WTC11 (cell line): ENCODE data around the gene COA5. TPM values are rescaled to one million over a fixed set of nuclear protein-coding genes. Genes with fewer than 3 reads are reported as not detected.

Experiments used
- IRF2 ChIP-seq: sonication (generic); formaldehyde crosslinking; IDR thresholded peaks from 2 replicates; pipeline ENCODE4 v1.8.0; 2022; ENCODE audit warnings: low read depth, missing genetic modification reagents, borderline replicate concordance
- total RNA-seq: library from RNA; stranded (reverse); gene quantifications from 3 replicates; pipeline ENCODE4 v1.2.3, GENCODE V29; 2021
- TF ChIP-seq, protein P1 (sequence below): fragments of 200-600 bp; IDR thresholded peaks from 2 replicates; pipeline ENCODE4 v1.8.0; 2022; ENCODE audit warnings: antibody characterized with exemption

Gene COA5
- total RNA-seq, 1 experiment from 2014 or later = 29.3 TPM

DNA sequence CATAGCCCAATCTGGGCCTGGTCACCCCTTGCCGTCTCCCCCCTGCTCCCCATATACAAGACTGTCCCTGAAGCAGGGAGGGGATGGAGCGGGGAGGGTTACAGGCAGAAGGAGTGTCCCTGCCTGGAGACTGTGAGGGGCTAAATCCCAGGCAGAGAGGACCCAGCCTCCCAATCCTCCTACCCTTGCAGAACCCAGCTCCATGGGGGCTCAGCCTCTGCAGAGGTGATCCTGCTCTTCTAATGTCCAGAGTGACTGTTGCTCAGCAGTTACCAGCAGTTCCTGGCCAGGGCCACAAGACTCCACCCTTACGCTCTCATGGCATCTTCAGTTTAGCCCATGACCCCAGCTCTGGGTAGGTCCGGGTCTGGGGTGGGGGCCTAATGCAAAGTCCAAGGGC, 58.1 kb downstream of the COA5 start (continued):
- TF ChIP-seq, protein P1, sequence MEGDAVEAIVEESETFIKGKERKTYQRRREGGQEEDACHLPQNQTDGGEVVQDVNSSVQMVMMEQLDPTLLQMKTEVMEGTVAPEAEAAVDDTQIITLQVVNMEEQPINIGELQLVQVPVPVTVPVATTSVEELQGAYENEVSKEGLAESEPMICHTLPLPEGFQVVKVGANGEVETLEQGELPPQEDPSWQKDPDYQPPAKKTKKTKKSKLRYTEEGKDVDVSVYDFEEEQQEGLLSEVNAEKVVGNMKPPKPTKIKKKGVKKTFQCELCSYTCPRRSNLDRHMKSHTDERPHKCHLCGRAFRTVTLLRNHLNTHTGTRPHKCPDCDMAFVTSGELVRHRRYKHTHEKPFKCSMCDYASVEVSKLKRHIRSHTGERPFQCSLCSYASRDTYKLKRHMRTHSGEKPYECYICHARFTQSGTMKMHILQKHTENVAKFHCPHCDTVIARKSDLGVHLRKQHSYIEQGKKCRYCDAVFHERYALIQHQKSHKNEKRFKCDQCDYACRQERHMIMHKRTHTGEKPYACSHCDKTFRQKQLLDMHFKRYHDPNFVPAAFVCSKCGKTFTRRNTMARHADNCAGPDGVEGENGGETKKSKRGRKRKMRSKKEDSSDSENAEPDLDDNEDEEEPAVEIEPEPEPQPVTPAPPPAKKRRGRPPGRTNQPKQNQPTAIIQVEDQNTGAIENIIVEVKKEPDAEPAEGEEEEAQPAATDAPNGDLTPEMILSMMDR = no peak
- no peak for TF ChIP-seq IRF2 (CRISPR knock-in tag)
- TF ChIP-seq, all 79 proteins: peak for 0

Other genes starting within 250 kb of the COA5 start
- gene INPP4A, start 163.7 kb downstream of the COA5 start, total RNA-seq = 31.7 to 38.3 TPM (median 33.4 TPM) in 3 replicates
- 26.7 to 32.8 TPM (median 29.6 TPM) in 3 replicates for gene UNC50, start 77 bp upstream of the COA5 start, total RNA-seq
- gene MGAT4A, start 122.6 kb upstream of the COA5 start, total RNA-seq = 6.2 to 7.7 TPM (median 6.7 TPM) in 3 replicates